COLO668 (cell line): Measurements from ENCODE around the gene SLC2A13.
"Not testable (repeated sequence)": the region's sequence is repeated elsewhere in the genome, so short reads cannot be mapped to it uniquely, and the experiment has no call there.

Source experiments
- DNase-seq: peaks from one replicate; lab custom pipeline; 2025; ENCODE audit not compliant: unreplicated experiment; lab: John Stamatoyannopoulos, UW

Gene SLC2A13

DNA sequence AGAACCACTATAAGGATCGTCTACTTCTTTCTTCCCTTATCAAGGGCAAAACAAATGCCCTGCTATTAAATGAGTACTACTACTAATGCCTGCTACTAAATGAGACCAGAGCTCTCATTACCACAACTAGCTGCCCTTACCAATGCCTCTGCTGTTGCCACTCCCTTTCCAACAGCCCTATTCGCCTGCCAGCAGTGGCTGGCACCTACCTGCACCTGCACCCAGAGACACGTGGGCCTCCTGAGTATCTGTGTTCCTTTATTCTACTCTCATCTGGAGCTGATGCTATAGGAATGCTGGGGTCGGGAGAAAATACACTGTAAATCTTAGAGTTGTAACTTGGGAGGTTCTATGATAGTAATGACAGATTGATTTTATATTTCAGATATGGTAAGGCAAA is 174.7 kb downstream of the SLC2A13 start:
- no peak for DNase-seq

DNA sequence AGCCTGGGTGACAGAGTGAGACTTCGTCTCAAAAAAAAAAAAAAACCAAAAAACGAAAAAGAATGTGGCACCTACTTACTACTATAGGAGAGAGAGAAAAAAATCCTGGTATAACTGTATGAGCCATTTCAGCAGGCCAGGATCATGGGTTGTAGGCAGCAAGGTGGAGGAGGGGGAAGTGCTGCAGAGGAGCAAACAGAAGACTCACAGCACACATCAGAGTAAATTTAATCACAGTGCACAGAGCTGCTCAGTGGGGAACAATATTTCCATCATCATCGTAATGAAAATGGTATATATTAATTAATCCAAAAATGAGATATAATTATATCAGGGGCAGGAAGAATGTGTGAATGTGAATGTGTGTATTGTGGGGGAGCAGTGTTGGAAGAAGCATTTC is 175.8 kb downstream of the SLC2A13 start:
- no peak for DNase-seq

DNA sequence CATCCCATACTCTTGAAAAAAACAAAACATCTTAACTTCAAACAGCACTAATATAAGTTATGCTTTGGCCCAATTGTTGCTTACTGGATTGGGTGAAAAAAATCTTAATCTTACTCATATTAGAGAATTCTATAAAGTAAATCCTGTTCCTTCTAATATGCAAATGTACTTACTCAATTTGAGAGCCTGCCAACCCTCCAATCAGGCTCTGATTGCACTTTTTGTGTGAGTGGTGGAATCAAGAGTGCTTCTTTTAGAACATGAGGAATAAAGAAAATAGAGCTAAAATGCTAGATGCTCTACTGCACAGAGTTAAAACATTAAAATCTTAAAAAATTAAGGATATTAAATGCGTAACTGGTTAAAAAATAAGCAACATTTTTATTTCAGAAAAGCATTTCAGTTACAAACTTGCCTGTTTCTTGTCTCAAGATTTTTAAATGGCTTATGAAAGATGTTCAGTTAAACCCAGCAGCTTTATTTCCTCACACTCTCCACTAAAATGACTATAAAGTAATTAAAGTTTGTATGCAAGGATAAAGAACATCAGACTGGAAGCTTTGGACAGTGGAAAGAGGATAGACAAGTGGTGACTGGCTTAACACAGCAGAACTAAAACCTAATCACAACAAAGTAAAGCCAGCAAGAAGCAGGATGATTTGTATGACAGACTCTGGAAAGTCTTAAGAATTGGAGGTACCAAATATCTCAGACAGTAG is 177.5 kb downstream of the SLC2A13 start:
- DNase-seq: no peak

DNA sequence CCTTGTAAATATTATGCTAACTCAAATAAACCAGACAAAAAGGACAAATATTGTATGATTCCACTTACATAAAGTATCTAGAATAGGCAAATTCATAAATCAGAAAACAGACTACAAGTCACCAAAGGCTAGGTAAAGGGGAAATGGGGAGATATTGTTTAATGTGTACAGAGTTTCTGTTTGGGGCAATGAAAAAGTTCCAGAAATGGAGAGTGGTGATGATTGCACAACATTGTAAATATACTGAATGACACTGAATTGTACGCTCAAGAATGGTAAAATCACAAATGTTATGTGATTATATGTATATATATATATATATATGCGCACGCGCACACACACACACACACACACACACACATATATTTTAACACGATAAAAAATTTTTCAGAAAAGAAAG is 182.5 kb downstream of the SLC2A13 start:
- no peak for DNase-seq

DNA sequence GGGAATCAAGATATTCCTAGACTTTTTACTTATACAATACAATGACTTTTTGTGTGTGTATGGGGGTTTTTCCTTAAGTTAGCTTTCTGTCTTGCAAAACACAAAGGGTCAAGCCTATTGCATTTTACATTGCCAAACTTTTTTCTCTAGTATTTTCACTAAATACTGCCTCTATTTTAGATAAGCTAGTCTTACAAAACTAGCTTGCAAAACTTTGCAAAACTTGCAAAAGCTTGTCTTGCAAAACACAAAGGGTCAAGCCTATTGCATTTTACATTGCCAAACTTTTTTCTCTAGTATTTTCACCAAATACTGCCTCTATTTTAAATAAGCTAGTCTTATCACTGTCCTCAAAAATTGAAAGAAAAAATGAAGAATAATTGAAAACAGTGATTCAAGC is 183.3 kb downstream of the SLC2A13 start:
- DNase-seq: not testable (repeated sequence)

DNA sequence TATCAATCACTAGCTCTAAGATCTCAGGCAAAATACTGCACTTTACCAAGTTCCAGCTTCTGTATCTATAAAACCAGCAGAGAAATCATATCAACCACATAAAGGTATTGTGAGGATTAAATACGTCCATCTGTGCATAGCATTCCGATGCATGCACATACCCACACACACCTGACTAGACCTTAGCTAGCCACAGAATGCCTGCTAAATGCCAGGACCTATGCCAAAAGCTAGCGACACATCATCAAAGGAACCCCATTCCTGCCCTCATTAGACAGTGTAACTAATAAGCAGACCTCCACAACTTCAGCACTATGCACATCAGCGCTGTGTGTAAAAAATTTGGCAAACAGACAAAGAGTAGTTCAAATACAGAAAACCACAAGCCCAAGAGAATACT is 185.2 kb downstream of the SLC2A13 start:
- DNase-seq: no peak

DNA sequence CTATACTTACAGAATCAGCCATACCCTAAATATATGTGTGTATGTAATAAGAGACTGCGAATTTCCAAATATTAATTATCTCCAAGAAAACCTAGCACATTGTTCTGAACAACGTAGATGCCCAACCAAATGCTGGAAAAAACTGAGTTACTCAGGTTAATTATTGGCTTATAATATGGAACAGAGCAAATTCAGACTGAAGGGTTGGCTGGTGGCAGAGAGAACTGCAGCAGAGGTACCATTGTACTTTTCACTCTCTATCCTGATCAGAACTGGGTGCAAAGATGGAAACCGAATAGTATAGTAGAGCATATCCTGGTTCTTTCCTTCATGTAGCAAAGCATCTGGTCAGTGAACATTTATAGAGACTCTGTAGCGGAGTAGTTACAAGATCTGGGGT is 185.7 kb downstream of the SLC2A13 start:
- no peak for DNase-seq

DNA sequence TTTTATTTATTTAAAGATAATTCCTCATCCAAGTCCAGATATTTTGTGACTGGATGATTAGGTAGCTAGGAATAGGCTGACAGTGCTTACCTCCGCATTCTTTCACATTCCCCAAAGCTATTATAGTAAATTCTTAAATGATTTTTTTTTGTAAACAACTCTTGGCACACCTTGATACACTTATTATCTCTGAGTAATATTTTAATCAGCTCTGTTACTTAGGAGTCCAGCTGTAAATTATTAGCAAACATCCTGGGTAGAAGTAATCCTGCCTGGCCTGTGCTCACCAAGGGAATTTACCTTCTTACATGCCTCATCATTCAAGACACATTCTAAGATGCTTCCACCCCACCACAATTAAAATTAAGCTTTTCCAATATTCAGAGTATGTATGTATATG is 186.1 kb downstream of the SLC2A13 start:
- no peak for DNase-seq

DNA sequence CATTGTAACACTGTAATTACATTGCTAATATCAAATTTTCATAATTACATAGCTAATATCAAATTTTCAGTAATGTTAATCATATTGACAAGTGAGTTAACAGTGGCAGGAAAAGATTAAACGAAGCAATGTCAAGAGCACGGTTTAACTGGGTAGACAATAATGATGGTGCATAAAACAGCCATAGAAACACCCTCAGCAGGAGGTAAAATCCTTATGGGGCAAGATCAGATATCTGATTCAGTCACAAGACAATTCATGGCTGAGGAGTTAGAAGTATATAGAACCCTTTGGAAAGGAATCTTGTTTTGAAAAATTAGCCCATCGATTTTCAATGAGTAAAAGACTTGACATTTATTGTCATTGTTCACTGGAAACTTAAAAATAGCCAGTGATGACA is 190.6 kb downstream of the SLC2A13 start:
- DNase-seq: no peak

DNA sequence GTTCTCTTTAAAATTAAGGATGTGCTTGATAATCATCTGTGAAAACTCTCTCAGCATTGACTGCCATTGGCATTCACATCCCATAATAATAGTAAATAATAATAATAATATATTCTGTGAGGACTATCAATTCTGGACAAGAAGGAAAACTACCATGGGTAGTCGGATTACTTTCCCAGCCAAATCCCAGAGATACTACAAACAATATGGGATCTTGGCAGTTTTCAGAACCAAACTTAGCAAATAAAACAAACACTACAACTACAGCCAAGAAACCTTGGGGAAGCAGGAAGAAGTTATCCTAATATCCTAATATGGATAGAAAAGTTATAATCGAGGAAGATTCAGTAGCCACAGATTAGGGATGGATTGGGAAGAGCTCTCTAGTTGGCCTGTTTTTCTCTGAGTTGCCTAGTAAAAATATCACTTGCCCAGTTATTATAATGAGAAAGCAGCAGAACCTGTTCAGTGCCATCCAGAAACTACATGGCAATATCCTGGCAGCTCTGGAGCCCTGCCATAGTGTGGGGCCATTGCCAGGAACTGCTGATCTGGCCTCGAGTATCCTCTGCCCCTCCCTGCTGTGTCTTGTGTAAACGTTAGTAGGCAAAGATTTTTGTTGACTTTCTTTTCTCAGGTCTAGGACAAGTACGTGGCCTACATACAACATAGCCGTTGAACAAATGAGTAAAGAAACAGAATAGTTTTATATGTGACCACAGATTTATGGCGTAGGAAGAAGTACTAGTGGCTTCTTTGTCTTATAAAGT is 193.5 kb downstream of the SLC2A13 start:
- no peak for DNase-seq

DNA sequence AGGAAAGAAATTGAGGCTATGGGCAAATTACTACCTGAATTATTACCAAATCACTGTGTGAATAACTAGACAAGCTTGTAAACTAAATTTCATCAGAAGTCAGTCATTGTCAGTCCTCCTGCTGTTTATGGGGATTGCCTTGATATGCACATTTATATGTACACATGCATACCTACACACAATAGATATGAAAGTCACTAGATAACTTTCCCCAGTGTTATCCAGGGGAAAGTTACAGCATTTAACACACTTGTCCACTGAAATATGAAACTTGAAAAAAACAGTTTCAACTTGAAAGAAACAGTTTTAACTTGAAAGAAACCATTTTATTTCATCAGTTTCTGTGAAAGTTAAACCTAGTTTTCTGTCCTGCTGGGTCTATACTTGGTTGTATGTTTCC is 199.6 kb downstream of the SLC2A13 start:
- DNase-seq: no peak

DNA sequence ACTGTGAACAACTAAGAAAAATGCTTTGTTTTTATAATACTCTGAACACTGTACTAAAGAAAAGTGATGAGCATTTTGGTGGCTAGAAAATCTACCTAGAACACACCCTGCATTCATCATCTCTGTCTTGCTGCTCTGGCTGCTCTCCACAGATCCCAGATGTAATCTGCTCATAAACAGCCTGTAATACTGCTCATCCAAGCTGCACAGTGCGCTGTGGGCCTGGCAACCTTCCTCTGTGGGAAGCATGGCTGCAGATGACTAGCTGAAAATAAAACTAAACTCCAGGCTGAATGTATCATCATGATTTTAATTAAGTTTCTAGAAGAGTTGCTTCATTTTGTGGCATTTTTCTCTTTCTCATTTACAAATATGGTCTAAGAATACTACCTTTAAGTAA is 200.7 kb downstream of the SLC2A13 start:
- DNase-seq: no peak

DNA sequence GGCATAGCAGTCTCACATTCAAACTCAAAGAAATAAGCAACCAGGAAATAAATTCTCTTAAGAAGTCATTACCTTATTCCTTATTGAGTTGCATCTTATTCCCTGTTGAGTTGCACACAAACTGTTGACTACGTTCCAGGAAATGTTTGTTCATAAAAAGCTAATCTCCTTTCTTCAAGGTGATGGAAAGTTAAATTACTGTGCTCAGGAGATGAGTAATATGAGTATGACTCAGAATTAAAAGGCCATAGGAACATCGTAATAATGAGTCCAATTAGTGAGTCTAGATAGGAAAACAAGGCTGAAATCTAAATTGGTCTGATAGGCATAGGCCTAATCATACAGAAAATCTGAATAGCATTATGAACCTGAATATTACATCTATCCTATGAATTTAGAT is 203.1 kb downstream of the SLC2A13 start:
- no peak for DNase-seq

DNA sequence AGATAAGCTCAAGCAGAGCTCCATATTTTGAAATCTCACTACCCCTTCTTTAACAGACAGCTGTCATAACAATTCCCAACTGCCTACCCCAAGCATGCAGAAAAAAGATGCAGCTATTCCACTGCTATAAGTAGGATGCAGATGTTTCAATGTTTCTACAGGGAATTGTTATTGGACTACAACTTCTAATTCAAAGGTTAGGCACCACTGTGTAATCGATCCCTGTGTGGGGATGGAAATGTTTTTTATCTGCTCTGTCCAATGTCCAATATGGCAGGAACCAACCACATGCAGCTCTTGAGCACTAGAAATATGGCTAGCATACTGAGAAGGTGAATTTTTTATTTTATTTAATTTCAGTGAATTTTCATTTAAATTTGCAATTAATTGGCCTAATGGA is 208.6 kb downstream of the SLC2A13 start:
- DNase-seq: no peak

DNA sequence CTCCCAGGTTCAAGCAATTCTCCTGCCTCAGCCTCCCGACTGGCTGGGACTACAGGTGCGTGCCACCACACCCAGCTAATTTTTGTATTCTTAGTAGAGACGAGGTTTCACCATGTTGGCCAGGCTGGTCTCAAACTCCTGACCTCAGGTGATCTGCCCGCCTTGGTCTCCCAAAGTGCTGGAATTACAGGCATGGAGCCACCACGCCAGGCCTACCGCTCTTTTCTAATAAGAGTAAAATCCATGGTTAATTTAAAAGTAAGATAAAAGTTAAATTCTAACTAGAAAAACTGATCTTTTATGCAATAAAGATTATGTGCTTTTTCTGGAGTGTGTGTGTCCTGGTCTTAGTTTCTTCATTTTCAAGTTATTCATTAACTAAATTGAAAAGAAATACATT is 212.5 kb downstream of the SLC2A13 start:
- not testable (repeated sequence) for DNase-seq

DNA sequence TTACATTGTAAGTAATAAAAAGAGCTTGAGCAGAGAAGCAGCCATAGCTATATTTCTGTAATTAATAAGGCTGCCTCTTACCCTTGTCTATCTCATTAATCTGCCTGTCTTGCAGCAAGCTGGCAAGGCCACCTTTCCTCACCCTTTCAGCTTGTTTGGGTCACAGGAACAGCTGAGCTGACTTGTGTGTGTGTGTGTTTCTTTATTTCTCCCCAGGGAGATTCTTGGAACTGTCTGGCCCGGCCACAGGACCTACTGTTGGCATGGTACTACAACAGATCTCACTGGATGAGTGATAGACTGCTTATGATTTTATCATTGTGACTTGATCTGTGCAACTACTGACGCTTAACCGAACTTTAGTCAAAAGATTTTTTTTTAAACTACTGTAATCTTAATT is 213.7 kb downstream of the SLC2A13 start:
- DNase-seq: no peak

DNA sequence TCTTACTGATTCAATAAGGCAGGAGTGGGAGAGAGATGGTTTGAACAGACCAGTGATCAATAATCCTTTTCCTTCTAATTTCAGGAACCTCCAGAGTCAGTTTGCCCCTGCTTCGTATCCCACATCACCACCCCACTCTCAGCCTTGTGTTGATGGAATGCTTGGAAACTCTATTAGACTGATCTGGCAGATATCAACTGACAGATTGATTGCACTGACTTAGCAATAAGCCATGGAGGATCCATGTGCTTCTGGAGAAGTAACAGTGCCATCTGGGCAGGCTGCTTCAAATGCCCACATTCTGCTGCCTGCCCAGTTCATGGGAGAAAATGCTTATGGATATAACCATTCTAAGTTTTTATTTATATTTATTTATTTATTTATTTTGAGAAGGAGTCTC is 218.0 kb downstream of the SLC2A13 start:
- DNase-seq: no peak

DNA sequence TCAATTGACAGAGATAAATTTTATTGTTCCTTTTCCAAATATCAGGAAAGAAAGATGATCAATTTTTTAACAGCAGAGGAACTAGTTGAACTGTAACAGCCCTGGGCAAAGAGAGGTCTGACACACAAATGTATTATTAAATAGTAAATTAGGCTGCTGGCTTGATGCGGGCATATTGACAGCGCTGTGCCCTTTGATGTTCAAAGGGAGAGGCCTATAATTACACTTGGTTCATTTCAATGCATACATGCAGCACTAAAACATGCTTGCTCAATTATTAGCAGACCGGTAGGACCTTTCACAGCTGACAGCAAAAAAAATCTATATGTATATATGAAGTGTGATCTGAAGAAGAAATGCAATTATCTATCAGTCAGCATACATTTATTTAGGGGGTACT is 219.8 kb downstream of the SLC2A13 start:
- DNase-seq: no peak

DNA sequence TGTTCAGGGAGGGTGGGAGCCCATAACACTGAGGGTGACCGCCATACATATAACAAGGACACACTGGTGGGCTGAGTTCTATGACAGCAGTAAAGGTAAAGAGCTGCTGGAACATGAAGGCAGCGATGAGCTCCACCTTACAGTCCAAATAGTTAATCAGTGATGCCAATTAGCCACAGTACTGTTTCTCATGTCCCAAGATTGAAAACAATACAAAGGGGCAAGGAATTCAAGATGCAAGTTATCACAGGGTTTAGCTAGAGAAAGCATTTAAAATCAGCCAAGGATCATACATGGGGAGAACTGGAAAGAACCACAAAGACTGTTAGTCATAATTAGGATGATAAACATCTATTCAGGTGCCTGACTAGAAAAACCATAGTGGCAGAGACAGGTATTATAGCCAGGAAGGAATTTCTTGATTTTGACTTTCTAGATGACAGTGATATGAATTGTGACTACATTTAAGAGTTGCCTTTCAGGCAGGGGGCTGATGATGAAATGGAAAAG is 221.2 kb downstream of the SLC2A13 start:
- no peak for DNase-seq

DNA sequence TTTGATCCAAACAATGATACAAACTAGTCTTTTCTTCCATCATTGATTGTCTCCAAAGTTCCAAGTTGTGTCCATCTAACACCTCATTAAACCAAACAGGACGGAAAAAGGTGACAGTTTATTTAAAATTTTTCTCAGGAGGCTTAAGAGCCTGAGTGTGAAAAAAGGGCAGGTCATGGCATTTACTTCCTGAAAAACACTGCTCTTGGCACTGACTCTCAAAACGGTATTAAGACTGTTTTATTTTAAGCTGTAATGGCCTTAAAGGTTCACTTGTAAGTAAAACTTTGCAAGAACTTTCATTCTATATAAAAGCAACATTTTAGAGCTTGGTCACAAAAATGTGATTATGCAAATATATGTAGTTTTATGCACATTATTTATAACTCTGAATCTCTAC is 222.5 kb downstream of the SLC2A13 start:
- no peak for DNase-seq

DNA sequence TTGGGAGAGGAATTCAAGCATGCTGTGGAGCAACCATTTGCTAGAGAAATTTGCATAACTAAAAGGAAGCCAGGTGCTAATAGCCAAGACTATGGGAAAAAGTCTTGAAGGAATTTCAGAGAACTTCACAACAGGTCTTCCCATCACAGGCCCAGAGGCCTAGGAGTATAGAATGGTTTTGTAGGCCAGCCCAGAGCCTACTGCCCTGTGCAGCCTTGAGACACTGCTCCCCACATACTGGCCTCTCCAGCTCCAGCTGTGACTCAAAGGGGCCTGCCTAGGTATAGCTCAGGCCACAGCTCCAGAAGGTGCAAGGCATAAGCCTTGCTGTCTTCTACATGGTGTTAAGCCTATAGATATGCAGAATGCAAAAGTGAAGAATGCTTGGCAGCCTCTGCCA is 227.1 kb downstream of the SLC2A13 start:
- no peak for DNase-seq

DNA sequence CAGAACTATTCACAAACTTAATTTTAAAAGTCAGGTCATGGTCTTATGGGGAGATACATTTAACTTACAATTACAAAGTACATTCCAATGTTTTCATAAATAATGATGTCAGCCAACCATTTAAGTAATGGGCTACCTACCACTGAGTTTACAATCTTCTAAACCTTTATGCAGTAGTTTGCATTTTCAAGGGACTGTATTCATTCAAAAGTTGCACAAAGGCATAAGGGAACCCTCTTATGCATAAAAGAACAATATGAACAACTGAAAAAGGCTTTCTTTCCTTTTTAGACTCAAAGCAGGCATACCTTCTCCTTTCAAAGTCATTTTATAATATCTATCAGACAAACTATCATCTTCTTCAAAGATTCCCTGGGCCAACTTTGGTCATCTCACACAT is 230.2 kb downstream of the SLC2A13 start:
- no peak for DNase-seq

DNA sequence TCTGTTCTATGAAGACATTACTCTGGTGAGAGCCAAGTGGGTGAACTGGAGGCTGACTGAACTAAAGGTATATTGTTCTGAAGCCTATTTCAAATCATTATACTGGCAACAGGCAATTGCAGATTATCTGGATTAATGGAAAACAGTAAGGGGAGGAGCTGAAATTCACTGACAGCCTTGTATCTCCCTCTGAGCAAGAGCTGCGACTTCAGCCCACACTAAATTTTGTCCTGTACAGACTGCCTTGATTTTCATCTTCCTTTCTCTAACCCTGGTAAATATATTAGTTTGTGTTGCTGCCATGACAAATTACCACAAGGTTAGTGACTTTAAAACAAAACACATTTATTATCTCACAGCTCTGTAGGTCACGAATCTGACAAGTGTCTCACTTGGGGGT is 231.1 kb downstream of the SLC2A13 start:
- no peak for DNase-seq
